KOPT-K1 (cell line): Measurements from ENCODE around the gene OR52I2.

Experiments used
- H3K27ac ChIP-seq: fragments of 200-600 bp; sonication (generic); 2 replicates; pipeline ENCODE4 v1.5.1; 2016; ENCODE audit warnings: antibody characterized with exemption, mild to moderate bottlenecking, low read depth, low read length; ENCODE audit not compliant: poor library complexity, severe bottlenecking
- H3K36me3 ChIP-seq: fragments of 200-600 bp; sonication (generic); 2 replicates; pipeline ENCODE4 v1.5.1; 2017; ENCODE audit warnings: antibody characterized with exemption, mild to moderate bottlenecking, low read length, moderate library complexity; ENCODE audit not compliant: insufficient read depth
- H3K9me3 ChIP-seq: fragments of 200-600 bp; sonication (generic); 2 replicates; pipeline ENCODE4 v1.5.1; 2017; ENCODE audit warnings: antibody characterized with exemption, low read length, mild to moderate bottlenecking; ENCODE audit not compliant: insufficient read depth, poor library complexity, severe bottlenecking

OR52I2 gene

GRCh38 chr11:4580124-4580523 is 1.4 kb upstream of the OR52I2 start:
- H3K36me3 ChIP-seq: no peaks in the 10 kb centered on the region
- H3K27ac ChIP-seq: no peak overlapping the region
- H3K9me3 ChIP-seq: no peaks in the 10 kb centered on the region

DNA sequence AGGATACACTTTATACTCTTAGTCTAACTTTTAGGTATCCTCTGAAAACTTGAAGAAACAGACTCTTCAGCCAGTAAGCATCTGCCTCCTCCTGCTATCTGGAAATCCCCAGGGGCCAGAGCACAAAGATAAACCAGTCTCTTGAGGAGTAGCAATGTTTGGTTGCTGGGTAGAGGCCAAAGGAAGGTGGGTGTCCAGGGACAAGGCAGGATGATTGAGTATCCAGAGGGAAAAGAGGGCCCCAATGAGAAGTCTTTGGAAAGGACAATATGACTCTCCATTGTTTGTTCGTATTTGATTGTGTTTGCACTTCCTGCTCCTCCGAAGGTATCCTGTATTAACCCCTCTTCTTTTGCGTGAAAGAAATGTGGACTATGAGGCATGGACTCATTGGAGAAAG is 7.5 kb downstream of the OR52I2 start:
- H3K9me3 ChIP-seq: no peaks in the 10 kb centered on the region
- no peaks in the 10 kb centered on the region for H3K36me3 ChIP-seq
- no peak overlapping the region for H3K27ac ChIP-seq

DNA sequence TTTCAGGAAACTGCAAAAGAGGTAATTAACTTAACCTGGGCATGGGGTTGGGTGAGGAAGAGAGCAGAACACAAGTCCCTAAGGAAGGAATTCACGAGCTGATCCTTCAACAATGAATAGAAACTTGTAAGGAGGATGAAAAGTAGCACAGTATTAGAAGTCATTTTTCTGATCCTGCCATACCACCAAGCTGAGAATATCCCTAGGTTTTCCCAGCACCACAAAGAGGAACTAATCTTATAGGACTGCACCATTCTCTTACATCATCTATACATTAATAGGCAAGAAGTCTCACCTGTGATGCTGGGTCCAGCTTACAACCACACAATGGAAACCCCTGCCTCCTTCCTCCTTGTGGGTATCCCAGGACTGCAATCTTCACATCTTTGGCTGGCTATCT is 12.2 kb downstream of the OR52I2 start, which contains the start of gene OR52I1:
Gene OR52I1 (plus strand): TSS at position 301 of the 400 bp plus-strand sequence. CDS start 0 bp downstream, at position 301.
- peaks cover 4% of the 10 kb centered on the region for H3K36me3 ChIP-seq
- no peaks in the 10 kb centered on the region for H3K9me3 ChIP-seq
- no peak within 1 kb of the TSS for H3K27ac ChIP-seq

GRCh38 chr11:4605057-4605456 is 23.5 kb downstream of the OR52I2 start:
- H3K9me3 ChIP-seq: no peaks in the 10 kb centered on the region
- no peak overlapping the region for H3K27ac ChIP-seq
- peaks cover 44% of the 10 kb centered on the region for H3K36me3 ChIP-seq

- Histone ChIP-seq H3K9me3 (no peaks in the 10 kb centered on the region), H3K36me3 (peaks cover 30% of the 10 kb centered on the region), H3K27ac (no peak overlapping the region)
Observed at GRCh38 chr11:4606231-4607015, 24.9 kb downstream of the OR52I2 start.

- Histone ChIP-seq H3K9me3 (no peaks in the 10 kb centered on the region), H3K36me3 (peaks cover 24% of the 10 kb centered on the region)
Observed at GRCh38 chr11:4607096-4607495, 25.6 kb downstream of the OR52I2 start.

DNA sequence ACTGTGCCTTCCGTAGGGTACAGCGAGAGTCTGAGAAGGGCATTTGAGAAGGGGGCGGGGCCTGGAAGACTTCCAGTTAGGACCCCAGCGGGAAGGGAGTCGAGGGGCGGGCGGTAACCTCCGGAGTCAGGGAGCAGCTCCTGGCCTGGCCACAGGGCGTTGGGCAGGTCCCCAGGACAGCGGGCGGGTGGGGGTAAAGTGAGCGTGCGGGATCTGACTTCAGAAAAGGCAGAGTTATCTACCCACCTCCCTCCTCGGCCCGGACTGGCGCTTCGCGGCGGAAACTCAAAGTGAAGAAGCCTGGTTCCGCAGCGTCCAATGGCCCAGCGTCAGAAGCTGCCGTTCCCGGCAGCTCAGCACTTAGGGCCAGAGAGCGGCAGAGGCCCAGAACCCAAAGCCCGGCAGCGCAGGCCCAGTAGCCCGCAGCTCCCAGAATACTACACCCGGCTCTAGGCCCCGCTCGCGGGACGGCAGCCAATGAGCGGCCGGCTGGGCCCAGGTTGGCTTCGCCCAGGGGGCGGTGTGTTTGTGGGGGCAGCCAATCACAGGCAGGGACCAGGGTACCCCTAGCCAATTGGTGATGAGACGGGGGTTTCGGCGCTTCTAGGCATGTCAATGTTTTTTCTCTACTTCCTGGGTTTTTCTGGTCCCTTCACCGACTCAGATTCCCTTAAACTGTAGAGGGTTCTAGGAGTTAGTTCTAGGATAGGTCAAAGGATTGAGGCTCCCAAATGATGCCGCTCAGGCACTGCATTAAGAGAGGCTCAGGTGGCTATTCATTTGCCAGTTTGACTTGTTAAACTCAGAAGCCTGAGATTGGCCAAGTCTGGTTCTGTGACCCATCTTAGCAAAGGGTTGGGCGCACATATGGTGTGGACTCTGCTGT is 26.5 kb downstream of the OR52I2 start, which contains the start of gene TRIM68:
Gene TRIM68 (minus strand): TSS at position 451 of the 886 bp plus-strand sequence. CDS start 2,727 bp downstream, outside the sequence.
- Histone ChIP-seq H3K36me3 (peaks cover 15% of the 10 kb centered on the region), H3K27ac (peak within 1 kb of the TSS; percentile 68), H3K9me3 (no peaks in the 10 kb centered on the region)

More at GRCh38 chr11:4607096-4607495, 25.6 kb downstream of the OR52I2 start:
- peak overlapping the region; percentile 68 for H3K27ac ChIP-seq

DNA sequence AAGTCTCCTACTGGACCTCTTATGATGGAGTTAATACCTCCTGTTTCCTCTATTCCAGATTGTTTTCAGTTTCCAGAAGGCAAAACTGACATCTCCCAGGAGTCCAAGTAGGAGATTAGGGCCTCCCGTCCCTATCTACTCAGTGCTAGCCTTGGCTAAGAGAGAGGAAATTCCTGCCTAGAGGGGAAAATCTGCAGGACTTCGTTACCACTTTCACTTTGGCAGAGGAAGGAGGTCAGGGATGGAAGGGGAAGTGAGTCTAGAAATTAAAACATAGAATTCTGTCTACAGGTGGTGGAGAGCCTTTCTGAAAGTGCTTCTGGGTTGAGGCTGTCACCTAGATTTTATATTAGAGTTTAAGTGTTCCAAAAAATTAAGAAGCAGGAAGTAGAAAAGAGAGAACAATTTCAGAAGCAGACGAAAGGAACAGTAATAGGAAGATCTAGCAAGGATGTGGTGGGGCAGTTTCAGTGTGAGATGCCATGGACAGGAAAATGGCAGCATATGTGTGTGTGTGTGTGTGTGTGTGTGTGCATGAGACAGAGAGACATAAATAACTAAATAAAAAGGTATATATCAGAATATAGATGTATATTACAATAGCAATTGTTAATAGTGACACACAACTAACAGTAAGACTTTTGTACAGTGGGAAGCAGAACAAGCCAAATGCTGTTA is 28.9 kb downstream of the OR52I2 start:
- no peak overlapping the region for H3K27ac ChIP-seq

GRCh38 chr11:4611986-4612385 is 30.4 kb downstream of the OR52I2 start:
- H3K27ac ChIP-seq: no peak overlapping the region
- H3K36me3 ChIP-seq: no peaks in the 10 kb centered on the region
- H3K9me3 ChIP-seq: no peaks in the 10 kb centered on the region

More for the DNA sequence above, 28.9 kb downstream of the OR52I2 start:
- Histone ChIP-seq H3K36me3 (no peaks in the 10 kb centered on the region), H3K9me3 (no peaks in the 10 kb centered on the region)

- Histone ChIP-seq H3K27ac (no peak overlapping the region), H3K9me3 (no peaks in the 10 kb centered on the region), H3K36me3 (no peaks in the 10 kb centered on the region)
Observed at GRCh38 chr11:4615856-4616444, 34.4 kb downstream of the OR52I2 start.

- Histone ChIP-seq H3K27ac (no peak overlapping the region), H3K36me3 (no peaks in the 10 kb centered on the region), H3K9me3 (no peaks in the 10 kb centered on the region)
Observed at GRCh38 chr11:4619514-4619913, 38.0 kb downstream of the OR52I2 start.

DNA sequence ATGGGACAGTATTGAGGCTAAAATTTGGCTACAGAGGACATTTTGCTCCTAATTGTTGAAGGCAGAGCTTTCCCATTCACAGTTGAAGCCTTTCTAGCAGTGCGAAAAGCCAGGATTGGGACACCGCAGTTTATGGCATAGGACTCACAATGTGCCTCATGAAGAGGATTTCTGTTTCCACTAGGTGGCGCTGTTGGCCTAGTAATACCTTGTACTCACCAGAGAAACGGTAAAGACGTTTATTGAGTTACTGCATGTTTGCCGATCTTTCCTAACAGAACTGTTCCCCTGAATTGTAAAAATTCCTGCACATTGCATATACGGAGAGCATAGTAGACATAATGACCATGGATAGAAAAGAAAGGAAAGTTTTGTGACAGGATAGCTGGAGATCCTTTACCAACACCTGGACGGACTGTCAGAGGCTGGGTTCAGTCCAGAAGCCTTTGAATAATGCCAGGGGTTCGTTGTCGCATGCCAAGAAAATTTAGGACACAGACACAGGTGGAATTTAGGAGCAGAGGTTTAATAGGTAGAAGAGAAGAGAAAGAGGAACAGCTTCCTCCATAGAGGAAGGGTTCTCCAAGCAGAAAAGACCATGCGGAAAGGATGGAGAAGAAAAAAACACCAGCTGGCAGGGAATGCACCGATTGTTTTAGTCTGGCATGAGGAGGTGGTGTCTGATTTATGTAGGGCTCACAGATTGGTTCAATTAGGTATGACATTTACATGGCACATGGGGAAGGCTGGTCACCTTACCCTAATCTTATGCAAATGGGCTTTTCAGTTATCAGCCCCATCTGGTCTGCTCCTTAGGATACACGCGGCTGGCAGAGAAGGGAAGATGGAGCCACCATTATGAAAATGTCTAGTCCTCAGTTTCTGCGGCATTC is 44.9 kb downstream of the OR52I2 start:
- Histone ChIP-seq H3K27ac (no peak overlapping the region), H3K9me3 (peaks cover 9% of the 10 kb centered on the region), H3K36me3 (no peaks in the 10 kb centered on the region)

GRCh38 chr11:4636136-4636535 is 54.6 kb downstream of the OR52I2 start:
- Histone ChIP-seq H3K36me3 (no peaks in the 10 kb centered on the region), H3K27ac (no peak overlapping the region), H3K9me3 (no peaks in the 10 kb centered on the region)
